Inflammatory macrophage (primary cell): Measurements from ENCODE around the gene B4GALT3.

ENCODE experiments used
- DNase-seq, 2 donors: peaks; one replicate each; pipeline ENCODE4 v3.0.0-alpha.2; 2020 to 2022

The B4GALT3 gene

DNA sequence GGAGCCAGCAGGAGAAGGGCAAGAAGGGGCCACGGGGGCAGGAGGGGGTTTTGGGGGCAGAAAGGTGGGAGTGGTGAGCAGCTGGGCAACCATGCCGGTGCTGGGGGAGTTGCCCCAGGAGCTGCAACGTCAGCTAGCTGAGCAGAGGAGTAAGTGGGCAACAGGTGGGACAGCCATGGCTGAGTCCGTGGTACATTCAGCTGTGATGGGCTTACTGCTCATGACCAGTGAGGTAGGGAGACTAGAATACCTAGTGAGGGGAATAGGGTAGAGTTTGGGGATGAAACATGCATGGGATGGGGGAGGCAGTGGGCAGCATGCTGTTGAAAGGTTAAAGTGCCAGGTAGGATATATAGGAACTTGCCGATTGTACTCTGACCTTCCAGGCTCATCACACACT is 15.7 kb downstream of the B4GALT3 start:
- DNase-seq = no peak

DNA sequence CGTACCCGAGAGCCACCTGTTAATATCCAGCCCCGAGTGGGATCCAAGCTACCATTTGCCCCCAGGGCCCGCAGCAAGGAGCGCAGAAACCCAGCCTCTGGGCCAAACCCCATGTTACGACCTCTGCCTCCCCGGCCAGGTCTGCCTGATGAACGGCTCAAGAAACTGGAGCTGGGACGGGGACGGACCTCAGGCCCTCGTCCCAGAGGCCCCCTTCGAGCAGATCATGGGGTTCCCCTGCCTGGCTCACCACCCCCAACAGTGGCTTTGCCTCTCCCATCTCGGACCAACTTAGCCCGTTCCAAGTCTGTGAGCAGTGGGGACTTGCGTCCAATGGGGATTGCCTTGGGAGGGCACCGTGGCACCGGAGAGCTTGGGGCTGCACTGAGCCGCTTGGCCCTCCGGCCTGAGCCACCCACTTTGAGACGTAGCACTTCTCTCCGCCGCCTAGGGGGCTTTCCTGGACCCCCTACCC is 16.6 kb downstream of the B4GALT3 start:
- no peak for DNase-seq

DNA sequence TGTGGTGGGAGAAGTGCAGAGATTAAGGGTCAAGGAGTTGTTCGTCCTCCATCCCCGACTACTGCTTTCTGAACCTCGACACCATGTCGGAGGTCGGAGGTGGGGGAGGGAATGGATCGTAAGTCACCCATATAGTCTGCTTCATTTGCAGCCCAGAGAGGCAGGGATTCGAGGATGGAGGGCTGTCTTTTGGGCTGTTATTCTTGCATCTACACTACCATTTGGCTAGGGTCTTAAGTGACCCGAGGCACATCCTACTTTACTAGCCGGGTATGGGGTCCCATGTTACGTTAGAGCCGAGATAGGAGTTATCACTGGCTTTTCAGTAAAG is 17.4 kb downstream of the B4GALT3 start:
- DNase-seq = no peak

DNA sequence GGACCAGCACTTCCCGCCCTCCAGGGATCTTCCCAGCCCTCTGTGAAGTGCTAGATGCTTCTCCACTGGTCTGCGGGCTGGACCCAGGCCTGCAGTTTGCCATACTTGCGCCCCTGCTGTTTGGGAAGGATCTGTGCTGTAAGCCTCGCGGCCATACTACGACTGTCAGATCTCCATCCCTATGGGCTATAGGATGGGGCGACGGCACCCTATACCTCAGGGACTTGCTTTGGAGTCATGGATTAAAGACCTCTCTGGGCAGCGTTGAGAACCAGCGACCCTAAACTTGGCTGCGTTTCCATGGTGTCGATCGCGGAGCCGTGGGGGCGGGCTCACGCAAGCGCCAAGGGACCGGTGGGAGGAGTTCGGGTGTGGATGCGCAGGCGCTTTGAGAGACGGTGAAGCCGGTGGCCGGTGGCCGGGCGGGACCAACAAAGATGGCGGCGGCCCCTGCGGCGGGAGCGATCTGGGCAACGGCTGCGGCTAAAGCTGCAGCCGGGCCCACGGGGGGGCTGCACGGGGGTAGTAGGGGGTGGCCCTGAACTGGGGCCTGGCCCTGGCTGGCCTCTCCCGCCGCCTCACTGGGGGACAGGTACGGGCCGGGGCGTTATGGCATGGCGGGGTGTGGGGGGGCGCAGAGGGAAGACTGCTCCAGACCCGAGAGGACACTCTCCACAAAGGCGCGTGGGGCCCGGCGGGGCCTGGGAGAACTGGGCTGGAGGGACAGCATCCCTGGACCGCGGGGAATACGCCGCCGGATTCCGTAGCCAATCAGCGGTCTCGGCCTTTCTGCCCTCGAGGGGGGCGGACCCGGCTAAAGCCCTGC is 18.0 kb downstream of the B4GALT3 start, which contains the start of gene USP21:
USP21 (plus strand) TSS at position 414 of the 826 bp plus-strand sequence. CDS start 1,141 bp downstream, outside the sequence.
- peak; percentile 86 to 92 for DNase-seq

DNA sequence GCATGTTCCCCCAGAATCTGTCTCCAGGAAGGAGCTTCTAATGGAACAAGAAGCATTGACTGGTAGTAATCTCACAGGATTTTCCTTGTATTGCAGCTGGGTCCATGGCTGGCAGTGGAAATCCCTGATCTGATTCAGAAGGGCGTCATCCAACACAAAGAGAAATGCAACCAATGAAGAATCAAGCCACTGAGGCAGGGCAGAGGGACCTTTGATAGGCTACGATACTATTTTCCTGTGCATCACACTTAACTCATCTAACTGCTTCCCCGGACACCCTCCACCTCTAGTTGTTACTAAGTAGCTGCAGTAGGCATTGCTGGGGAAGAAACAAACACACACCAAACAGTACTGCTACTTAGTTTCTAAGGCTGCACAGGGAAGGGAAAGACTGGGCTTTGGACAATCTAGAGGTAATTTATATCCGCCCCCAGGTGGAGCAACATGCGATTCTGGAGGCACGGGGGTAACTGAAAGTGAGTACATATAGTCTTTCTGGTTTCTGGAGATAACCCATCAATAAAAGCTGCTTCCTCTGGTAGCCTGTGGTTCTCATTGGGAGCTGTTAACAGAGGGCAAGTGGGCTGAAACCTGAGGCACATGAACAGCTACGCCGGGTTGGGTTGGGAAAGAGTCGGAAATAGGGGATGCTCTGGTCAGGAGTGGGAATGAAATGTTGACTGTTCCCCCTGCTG is 18.8 kb downstream of the B4GALT3 start:
- no peak for DNase-seq

DNA sequence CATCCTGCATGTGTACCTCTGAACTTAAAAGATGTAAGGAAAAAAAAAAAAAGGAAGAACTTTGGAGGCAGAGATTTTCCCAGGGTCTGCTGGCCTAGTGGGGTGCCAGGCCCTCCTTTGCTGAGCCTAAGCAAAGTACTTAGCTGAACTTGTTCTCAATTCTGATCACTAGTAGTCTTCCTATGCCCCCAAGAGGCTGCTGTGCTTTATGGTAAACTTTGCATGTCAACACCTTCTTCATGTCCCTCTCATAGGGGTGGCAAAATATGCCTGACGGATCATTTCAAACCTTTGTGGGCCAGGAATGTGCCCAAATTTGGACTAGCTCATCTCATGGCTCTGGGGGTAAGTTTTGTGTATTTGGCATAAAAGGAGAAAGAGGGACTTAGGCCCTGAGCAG is 19.4 kb downstream of the B4GALT3 start:
- no peak for DNase-seq

DNA sequence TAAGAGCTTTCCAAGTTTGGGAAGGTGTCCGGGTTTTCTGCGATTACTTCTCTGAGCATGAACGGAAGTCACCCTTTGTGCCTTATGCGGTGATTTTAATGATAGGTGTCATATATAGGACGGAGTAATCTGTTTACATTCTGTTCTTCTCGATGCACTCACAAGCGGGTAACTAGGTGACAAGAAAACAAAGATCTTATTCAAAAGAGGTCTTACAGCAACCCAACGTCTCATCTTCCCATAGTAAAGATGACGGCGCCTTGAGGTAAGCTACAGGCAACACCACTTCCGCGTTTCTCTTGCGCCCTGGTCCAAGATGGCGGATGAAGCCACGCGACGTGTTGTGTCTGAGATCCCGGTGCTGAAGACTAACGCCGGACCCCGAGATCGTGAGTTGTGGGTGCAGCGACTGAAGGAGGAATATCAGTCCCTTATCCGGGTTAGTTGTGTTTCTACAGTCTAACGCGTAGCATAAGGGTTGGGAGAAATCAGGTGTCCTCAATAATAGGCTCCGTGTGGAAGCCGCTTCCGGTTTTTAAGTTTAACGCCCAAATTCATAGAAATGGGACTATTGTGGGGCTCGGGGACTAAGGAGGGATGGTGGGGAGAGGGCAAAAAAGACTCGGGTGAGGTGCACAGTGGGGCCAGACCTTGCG is 23.5 kb downstream of the B4GALT3 start, which contains the start of gene UFC1:
UFC1 (plus strand) TSS at position 297 of the 656 bp plus-strand sequence; CDS start at position 317, 20 bp downstream.
- DNase-seq = peak; percentile 85 to 90

DNA sequence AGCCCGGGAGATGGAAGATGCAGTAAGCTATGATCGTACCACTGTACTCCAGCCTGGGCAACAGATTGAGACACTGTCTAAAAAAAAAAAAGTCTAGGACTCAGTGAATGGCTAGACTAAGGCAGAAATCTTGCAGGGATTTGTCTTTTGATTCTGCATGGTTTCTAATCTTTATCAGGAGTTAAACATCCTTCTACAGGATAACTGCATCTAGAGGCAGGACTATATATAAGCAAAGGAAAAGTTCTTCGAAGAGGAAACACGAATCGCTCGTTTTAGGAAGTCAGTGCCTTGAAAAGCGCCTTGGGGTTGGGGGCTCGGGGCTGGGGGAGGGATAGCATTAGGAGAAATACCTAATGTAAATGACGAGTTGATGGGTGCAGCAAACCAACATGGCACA is 24.1 kb downstream of the B4GALT3 start:
- no peak for DNase-seq

DNA sequence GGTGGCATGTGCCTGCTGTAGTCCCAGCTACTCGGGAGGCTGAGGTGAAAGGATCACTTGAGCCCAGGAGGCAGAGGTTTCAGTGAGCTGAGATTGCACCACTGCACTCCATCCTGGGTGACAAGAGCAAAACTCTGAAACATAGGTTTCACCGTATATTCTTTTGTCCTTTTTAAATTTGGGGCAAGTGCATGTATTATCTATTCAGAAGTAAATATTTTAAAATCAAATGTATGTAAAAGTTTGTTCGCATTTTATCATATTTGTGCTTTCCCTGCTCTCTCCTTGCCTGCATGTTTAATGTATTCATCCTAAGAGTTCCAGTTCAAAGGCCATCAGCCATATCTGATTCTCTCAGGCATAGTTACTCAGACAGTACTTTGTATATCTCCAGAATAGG is 31.5 kb downstream of the B4GALT3 start:
- DNase-seq = no peak

DNA sequence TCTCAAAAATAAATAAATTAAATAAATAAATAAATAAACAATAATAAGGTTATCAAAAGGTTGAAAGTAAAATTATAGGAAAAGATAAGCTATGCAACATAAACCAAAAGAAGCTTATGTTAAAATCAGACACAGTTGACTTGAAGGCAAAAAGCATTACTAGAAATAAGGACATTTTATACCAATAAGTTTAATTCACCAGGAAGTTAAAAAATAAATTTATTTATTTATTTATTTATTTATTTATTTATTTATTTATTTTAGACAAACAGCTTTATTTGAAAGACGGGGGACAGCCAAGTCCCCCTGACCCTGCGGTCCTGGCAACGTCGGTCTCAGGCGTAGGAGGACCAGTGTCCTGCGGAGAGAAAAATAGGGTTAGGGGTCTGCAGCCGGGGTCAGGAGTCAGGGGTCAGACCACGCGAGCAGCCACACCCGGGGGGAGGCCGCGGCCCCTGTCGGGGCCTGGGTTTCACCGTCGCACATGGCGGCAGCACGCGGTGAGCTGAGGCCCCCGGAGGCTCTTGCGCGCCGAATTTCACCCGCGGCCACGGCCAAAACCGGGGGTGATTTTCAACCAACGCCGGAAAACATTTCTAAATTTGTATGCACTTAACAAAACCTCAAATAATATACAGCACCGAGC is 36.4 kb downstream of the B4GALT3 start:
- DNase-seq = no peak

DNA sequence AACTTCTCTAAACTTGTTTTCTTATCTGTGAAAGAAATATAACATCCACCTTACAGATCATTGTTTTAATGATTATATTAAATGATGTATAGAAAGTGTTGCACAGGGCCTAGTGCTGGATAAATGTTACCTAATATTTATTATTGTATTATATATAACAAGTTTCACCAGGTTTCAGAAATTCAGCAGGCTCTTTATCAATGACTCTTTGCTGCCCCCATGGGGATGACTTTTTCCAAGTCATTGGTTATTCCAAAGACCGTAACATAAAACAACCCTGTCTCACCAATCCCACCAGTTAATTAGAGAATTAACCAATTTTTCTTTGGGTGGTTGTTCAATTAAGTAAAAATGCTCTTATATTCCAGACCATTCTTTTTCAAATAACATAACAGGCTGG is 37.5 kb downstream of the B4GALT3 start:
- peak; percentile 66 to 77 for DNase-seq

DNA sequence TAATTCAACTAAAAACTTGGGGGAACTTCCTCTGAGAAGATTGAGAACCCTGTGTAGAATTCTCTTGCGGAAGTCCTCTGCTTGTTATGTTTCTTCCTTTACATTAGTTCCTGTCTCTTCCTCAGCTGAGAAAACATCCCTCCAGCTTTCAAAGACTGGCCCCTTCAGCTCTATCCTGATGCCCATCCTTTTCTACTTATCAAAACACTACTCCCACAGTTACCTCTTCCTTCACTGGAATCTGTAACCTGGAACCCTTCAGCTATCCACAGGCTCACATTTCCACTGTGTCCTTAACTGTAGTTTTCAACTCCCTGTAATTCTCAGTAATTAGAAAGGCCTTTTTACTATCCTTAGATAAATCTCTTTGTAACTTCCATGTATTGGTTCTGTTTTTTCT is 38.9 kb downstream of the B4GALT3 start:
- DNase-seq = peak; percentile 19 to 27

DNA sequence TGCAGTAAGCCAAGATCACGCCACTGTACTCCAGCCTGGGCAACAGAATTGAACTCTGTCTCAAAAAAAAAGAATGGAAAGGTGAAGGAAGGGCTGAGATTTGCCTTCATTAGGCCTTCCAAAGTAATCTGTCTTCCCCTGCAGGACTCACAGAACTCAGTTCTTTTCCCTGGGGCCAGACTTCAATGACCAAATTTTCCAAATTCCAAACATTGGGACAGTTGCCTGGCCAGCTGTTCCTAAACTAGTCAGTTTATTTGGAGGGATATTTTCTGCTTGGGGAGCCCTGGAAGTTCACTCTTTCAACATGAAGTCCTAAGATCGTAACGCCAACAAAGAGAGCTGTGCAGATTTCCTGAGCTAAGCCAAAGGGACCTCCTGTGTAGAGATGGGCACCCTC is 39.4 kb downstream of the B4GALT3 start:
- no peak for DNase-seq

DNA sequence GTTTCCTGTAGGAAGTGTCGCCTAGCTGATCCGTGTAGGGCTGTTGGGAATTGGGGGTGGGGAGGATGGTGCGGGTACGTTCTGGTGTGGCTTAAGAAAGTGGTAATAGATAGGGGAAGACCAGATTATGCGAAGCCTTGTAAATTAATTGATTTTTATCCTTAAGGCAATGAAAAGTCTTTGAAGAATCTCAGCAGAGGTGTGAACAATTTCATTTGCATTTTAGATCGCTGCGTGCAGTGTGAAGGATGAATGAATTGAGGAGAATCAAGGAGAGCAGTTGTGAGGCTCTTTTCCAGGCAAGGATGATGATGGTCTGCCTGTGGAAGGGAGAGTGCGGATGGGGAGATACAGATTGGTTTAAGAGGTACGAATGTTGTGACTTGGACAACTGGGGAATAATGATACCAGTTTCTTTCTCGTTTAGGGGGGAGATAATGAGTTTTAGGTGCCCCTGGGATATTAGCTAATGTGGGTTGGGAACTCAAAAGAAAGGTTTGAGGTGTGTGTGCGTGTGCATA is 44.0 kb downstream of the B4GALT3 start:
- no peak for DNase-seq

DNA sequence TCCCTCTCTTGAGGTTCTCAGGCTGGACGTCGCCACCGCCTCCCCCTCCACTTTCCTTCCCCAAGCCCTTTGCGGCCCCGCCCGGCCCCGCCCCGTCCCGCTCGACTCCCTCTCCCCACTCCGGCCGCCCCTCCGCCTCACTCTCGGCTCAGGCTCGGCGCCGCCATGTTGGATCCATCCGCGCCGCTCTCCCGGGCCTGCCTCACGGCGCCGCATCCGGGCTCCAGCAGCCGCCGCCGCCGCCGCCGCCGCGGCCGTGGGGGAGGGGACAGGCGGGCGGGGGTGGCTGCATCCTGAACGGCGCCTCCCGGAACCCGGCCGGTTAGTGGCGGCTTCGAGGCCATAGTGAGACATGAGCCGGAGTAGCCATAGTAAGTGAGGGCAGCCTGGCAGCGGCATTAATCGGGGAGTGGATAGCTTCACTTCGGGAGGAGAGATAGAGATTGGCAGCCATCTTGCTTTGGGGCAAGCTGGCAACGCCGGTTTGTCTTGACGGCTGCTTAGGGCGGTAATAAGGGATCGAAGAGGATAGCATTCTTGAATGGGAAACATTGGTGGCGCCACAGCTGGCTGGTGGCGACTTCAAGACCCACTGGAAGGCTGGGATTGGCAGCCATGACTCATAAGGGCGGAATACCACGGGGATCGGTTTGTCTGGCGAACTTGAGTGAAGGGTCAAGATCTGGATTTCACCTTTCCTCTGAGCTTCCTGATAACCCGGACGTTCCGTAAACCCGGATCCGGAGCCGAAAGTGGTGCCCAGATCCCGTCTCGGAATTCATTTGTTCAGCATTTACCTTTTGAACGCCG is 44.7 kb downstream of the B4GALT3 start, which contains the start of gene DEDD:
DEDD (minus strand) TSS at position 258 of the 810 bp plus-strand sequence. CDS start 8,205 bp downstream, outside the sequence.
- DNase-seq = peak; percentile 96

DNA sequence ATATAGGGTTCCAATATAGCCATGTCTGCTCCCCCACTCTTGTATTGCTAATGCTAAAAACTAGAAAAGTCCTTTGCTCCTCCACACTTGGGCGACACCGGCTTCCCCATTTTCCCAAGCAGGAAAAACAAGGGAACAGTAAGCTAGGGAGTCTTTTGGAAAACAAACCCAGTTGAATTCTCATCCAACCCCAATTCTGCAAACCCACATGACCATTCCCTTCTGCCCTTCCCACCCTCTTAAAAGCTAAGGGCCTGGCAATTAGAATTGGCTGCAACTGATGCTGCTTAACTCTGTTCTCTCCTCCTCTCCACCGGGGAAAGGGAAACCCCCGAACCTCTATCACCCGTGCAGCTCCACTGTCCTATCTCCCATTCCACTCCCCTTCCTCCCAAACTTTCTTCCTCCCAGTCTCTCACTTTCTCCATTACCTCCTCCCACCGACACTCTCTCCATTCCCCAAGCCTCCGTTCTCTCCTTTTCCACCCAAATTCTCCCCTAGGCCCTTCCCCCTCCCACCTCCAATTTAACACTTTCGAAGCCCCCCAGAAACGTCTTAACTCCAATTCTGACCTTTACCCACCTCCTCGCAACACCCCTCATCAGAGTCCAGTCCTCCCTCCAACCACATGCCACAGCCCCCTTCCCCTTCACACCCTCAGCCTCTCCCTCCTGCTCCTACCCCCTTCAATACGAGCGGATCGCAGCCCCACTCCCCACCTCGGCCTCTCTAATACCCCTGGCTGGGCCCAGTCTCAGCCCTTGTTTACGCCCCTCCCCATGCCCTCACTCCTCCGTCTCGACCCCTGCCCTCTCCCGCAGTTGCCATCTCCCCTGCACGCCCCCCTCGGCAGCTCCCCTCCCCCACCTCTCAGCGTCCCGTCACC is 45.5 kb downstream of the B4GALT3 start:
- no peak for DNase-seq

DNA sequence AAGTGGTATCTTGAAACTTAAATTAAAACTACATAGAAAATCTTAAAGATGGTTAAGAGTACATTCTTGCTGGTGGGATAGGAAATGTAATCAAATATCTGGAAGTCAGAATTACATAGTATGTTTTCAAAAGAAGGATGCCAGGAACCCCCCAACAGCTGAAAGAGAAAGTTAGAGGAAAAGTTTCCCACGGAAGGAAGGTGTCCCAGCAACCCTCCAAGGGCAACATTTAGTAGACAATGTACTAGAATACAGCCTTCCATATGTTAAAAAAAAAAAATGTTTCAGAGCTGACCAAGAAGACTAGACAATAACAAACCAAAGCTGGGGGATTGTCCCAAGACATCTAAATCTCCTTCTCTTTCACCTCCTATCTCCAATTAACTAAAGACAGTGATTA is 47.0 kb downstream of the B4GALT3 start:
- no peak for DNase-seq

DNA sequence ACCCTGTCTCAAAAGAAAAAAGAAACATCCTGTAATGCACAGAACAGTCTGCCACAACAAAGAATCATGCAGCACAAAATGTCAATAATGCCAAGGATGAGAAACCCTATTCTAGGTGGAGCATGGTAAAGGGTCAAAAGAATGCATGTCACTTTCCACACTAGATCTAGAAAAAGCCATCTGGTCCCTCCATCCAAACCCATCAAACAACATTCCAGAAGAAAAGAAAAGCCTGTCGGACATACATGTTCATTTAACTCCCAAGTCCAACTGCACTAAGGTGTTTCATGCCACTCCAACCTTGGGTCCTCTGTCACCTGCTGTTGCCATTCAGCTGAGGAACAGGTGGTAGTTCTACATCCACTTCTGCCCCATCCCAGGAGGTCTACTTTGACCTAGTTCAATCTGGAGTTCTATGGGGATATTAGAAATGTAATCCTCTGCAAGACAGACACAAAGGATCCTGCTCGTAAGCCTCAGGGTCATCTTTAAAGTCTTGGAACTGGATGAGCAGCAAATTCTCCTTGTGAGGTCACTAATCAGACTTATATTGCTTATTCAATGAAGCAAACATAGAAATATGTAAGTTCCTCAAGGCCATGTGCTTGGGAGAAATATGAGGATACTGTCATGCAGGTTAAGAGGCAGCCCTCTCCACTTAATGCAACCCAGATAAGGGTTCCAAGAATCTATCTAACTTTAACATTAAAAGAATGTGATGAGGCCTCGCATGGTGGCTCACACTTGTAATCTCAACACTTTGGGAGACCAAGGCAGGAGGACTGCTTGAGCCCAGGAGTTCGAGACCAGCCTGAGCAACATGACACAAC is 48.5 kb downstream of the B4GALT3 start:
- no peak for DNase-seq

DNA sequence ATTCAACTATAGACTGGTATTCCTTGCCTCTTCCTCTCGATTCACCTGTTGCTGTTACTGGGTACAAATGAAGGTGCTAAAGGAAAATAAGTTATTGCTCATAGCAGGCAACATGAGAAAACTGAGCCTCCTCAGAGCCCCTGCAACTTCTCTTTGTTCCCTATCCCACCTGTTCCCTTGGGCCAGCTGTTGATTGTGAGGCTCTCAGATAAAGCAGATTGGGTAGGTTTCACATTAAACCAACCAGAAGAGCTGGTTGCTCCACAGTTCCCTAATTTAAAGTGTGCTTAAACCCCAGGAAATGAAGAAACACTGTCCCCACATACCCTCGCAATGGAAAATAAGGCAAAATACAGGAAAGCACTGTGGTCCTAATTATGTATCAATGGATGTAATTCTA is 49.7 kb downstream of the B4GALT3 start:
- DNase-seq = peak; percentile 15 to 26

DNA sequence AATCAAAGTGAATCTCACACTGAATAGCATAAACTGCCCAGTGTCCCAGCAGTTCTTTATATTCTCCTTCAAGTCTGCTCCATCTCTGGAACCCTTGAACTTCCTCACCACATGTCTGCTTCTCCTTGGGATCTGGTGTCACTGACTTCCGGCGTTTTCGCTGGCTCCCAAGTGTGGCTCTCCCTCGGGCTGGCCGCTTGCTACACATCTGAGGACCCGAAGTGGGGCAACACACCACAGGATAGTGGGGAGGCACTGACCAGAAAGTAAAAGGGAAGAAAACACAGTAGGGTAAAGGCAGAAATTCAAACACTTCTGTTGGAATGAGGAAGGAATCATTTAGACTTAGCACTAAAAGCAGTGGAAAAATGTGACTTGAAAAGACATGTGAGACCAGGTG is 54.3 kb downstream of the B4GALT3 start:
- DNase-seq = no peak
